CD14-positive monocyte (primary cell): ENCODE measurements around the gene RAI14. TPM values are rescaled to one million over a fixed set of nuclear protein-coding genes. Genes with fewer than 3 reads are reported as not detected.

Experiments
- DNase-seq, 3 donors: peaks; one replicate each; pipeline ENCODE4 v3.0.0-alpha.2; 2011 to 2022
- H2AFZ ChIP-seq: 2 replicates; pipeline ENCODE4 v1.6.0; 2012; ENCODE audit warnings: mild to moderate bottlenecking, low read depth, low read length, inconsistent platforms; ENCODE audit not compliant: insufficient read depth, poor library complexity, severe bottlenecking
- H3K27ac ChIP-seq, 2 donors: 1 replicate in 1 of 2; 2 replicates in 1 of 2; pipeline ENCODE4 v1.5.1; 2012 to 2013; ENCODE audit warnings: low read length in 2 of 2, control low read depth in 1 of 2, inconsistent platforms in 1 of 2, low read depth in 1 of 2, mild to moderate bottlenecking in 1 of 2
- H3K27me3 ChIP-seq, 2 donors: one replicate each; pipeline versions ENCODE4 v1.6.0 to v1.6.1; 2011 to 2013; ENCODE audit warnings: low read length in 2 of 2; ENCODE audit not compliant: control insufficient read depth in 2 of 2, insufficient read depth in 2 of 2
- H3K36me3 ChIP-seq, 2 donors: replicated peaks in 1 of 2; 1 replicate in 1 of 2; 2 replicates in 1 of 2; pipeline versions ENCODE4 v1.5.1 to v1.6.1; 2012 to 2013; ENCODE audit warnings: low read length in 2 of 2, control low read depth in 1 of 2, inconsistent platforms in 1 of 2, mild to moderate bottlenecking in 1 of 2; ENCODE audit not compliant: insufficient read depth in 2 of 2, control insufficient read depth in 1 of 2
- H3K4me1 ChIP-seq, 2 donors: 1 replicate in 1 of 2; 2 replicates in 1 of 2; pipeline versions ENCODE4 v1.5.1 to v1.6.1; 2012 to 2013; ENCODE audit warnings: low read length in 2 of 2, control low read depth in 1 of 2, inconsistent platforms in 1 of 2, mild to moderate bottlenecking in 1 of 2, moderate library complexity in 1 of 2; ENCODE audit not compliant: insufficient read depth in 2 of 2, control insufficient read depth in 1 of 2
- H3K4me2 ChIP-seq: replicated peaks from 2 replicates; pipeline ENCODE3; 2012; ENCODE audit warnings: low read length, moderate library complexity, mild to moderate bottlenecking; ENCODE audit not compliant: poor library complexity, severe bottlenecking; ENCODE audit errors: extremely low read depth
- H3K4me3 ChIP-seq, 3 experiments: fragments of 200-600 bp in 1 of 3; sonication (generic) in 1 of 3; replicated peaks in 1 of 3; 1 replicate in 2 of 3; 2 replicates in 1 of 3; pipeline ENCODE4 v1.5.1; 2011 to 2013; ENCODE audit warnings: low read length in 3 of 3, mild to moderate bottlenecking in 3 of 3, control low read depth in 2 of 3, low read depth in 2 of 3, inconsistent platforms in 1 of 3, moderate library complexity in 1 of 3
- H3K79me2 ChIP-seq: 2 replicates; pipeline ENCODE4 v1.6.0; 2012; ENCODE audit warnings: mild to moderate bottlenecking, control low read depth, inconsistent platforms, low read length, moderate library complexity; ENCODE audit not compliant: insufficient read depth
- H3K9ac ChIP-seq: 2 replicates; pipeline ENCODE4 v1.6.0; 2017; ENCODE audit warnings: low read length, mild to moderate bottlenecking; ENCODE audit not compliant: insufficient read depth, poor library complexity, severe bottlenecking
- H3K9me3 ChIP-seq, 2 donors: replicated peaks in 1 of 2; 1 replicate in 1 of 2; 2 replicates in 1 of 2; pipeline versions ENCODE4 v1.5.1 to v1.6.1; 2012 to 2013; ENCODE audit warnings: low read length in 2 of 2, control low read depth in 1 of 2; ENCODE audit not compliant: control insufficient read depth in 1 of 2, insufficient read depth in 1 of 2
- H4K20me1 ChIP-seq: 2 replicates; pipeline ENCODE4 v1.6.0; 2012; ENCODE audit warnings: mild to moderate bottlenecking, low read length, control low read depth, moderate library complexity; ENCODE audit not compliant: insufficient read depth
- H3K27ac Mint-ChIP-seq, 7 donors: one replicate each; pipeline ENCODE4 v1.8.0; 2020; ENCODE audit warnings: mild to moderate bottlenecking in 7 of 7, mixed read lengths in 7 of 7, moderate library complexity in 6 of 7, inconsistent platforms in 2 of 7
- H3K27me3 Mint-ChIP-seq, 3 donors: one replicate each; pipeline ENCODE4 v1.8.0; 2021 to 2022; ENCODE audit warnings: low read depth in 3 of 3, mild to moderate bottlenecking in 3 of 3, mixed read lengths in 3 of 3, moderate library complexity in 3 of 3, inconsistent platforms in 1 of 3
- H3K36me3 Mint-ChIP-seq, 2 donors: one replicate each; pipeline ENCODE4 v1.8.0; 2020; ENCODE audit warnings: mixed read lengths in 2 of 2, inconsistent platforms in 1 of 2, mild to moderate bottlenecking in 1 of 2
- H3K4me1 Mint-ChIP-seq: one replicate; pipeline ENCODE4 v1.8.0; 2020; ENCODE audit warnings: mild to moderate bottlenecking, mixed read lengths
- H3K4me3 Mint-ChIP-seq, 2 donors: one replicate each; pipeline ENCODE4 v1.8.0; 2020; ENCODE audit warnings: mild to moderate bottlenecking in 2 of 2, mixed read lengths in 2 of 2, moderate library complexity in 1 of 2
- H3K9me3 Mint-ChIP-seq, 7 donors: one replicate each; pipeline ENCODE4 v1.8.0; 2020 to 2022; ENCODE audit warnings: mixed read lengths in 7 of 7, mild to moderate bottlenecking in 6 of 7, moderate library complexity in 6 of 7, inconsistent platforms in 2 of 7
- CTCF ChIP-seq: fragments of 200-600 bp; IDR thresholded peaks from one replicate; pipeline ENCODE4 v1.8.0; 2022; ENCODE audit warnings: antibody characterized with exemption, mild to moderate bottlenecking
- WGBS: methylation state at CpG from one replicate; pipeline ENCODE4 v1.1.5; 2013; ENCODE audit warnings: missing lambda C conversion rate; ENCODE audit not compliant: insufficient coverage; 5-methylcytosine and 5-hydroxymethylcytosine counted together
- intact Hi-C, 2 donors: fragments of 100-400 bp; cut with micrococcal nuclease; formaldehyde crosslinking; loops; one replicate each; pipeline versions ENCODE4 v1.15.0 to v1.15.1; 2023
- polyA plus RNA-seq, 3 donors: library from polyadenylated mRNA; depleted of rRNA in 1 of 3; unstranded in 2 of 3; stranded (reverse) in 1 of 3; fragments of 300-500 nt in 2 of 3; fragments of >200 nt in 1 of 3; fragmentation: Illumina TruSeq in 2 of 3; gene quantifications; 1 replicate in 2 of 3; 2 replicates in 1 of 3; pipeline ENCODE4 v1.2.3, GENCODE V29; 2012 to 2021

RAI14 gene
- polyA plus RNA-seq, 3 donors: 0.08 TPM; not detected in 2

GRCh38 chr5:34834794-34835089 lies 178.6 kb downstream of the RAI14 start:
- Histone ChIP-seq H3K4me3 (no peak overlapping the region), H3K9ac (no peak overlapping the region), H3K9me3 (no peaks in the 10 kb centered on the region), H3K27ac (no peak overlapping the region), H3K36me3 (no peaks in the 10 kb centered on the region), H2AFZ (no peak overlapping the region), H3K79me2 (no peaks in the 10 kb centered on the region), H3K4me1 (peaks cover 8 to 14% of the 10 kb centered on the region in 2 donors), H3K27me3 (peaks cover 0 to 13% of the 10 kb centered on the region in 2 donors), H3K4me2 (no peak overlapping the region), H4K20me1 (no peaks in the 10 kb centered on the region)
- intact Hi-C loops: no loop called here
- Mint-ChIP-seq H3K27me3 (peaks cover 6 to 16% (median 12%) of the 10 kb centered on the region in 3 donors), H3K9me3 (peaks cover 0 to 4% (median 2%) of the 10 kb centered on the region in 7 donors), H3K4me1 (peaks cover 12% of the 10 kb centered on the region), H3K27ac (no peak overlapping the region), H3K4me3 (no peak overlapping the region), H3K36me3 (no peaks in the 10 kb centered on the region)
- no CpG with 5 or more reads among the region's 1 CpG for WGBS
- DNase-seq: no peak
- no peak for TF ChIP-seq CTCF

- Histone ChIP-seq H3K4me1 (peaks cover 8 to 15% of the 10 kb centered on the region in 2 donors), H4K20me1 (no peaks in the 10 kb centered on the region), H3K36me3 (no peaks in the 10 kb centered on the region), H2AFZ (no peak overlapping the region), H3K27ac (no peak overlapping the region), H3K9ac (no peak overlapping the region), H3K9me3 (no peaks in the 10 kb centered on the region), H3K79me2 (no peaks in the 10 kb centered on the region), H3K4me3 (no peak overlapping the region), H3K4me2 (no peak overlapping the region), H3K27me3 (peaks cover 0 to 15% of the 10 kb centered on the region in 2 donors)
- 88% methylated on average over 1 of the region's 3 CpGs for WGBS
- Mint-ChIP-seq H3K27me3 (peaks cover 7 to 22% (median 20%) of the 10 kb centered on the region in 3 donors), H3K4me1 (peaks cover 12% of the 10 kb centered on the region), H3K36me3 (no peaks in the 10 kb centered on the region), H3K27ac (no peak overlapping the region), H3K4me3 (no peak overlapping the region), H3K9me3 (peaks cover 0 to 4% (median 2%) of the 10 kb centered on the region in 7 donors)
- TF ChIP-seq CTCF: no peak
- no peak for DNase-seq
- intact Hi-C loops: no loop called here
These were observed 179.5 kb downstream of the RAI14 start for GRCh38 chr5:34835664-34836063.
